ENCODE measurements around the gene OSTN.

The OSTN gene

DNA sequence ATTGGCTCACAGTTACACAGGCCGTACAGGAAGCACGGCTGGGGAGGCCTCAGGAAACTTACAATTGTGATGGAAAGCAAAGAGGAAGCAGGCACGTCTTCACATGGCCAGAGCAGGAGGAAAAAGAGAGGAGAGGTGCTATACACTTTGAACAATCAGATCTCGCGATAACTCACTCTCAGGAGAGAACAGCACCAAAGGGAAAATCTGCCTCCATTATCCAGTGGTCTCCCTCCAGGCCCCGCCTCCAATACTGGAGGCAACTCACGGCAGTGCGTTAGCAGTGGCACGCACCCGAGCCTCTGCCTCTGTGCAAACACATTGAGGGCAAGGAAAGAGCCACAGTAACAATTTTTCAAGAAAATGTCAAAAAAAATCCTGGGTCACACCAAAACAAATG is 11.0 kb downstream of the OSTN start:
- TF ChIP-seq, protein P1, sequence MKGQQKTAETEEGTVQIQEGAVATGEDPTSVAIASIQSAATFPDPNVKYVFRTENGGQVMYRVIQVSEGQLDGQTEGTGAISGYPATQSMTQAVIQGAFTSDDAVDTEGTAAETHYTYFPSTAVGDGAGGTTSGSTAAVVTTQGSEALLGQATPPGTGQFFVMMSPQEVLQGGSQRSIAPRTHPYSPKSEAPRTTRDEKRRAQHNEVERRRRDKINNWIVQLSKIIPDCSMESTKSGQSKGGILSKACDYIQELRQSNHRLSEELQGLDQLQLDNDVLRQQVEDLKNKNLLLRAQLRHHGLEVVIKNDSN (IDR thresholded peaks at IDR 0.05), result no peak
- TF ChIP-seq FOXM1 (IDR thresholded peaks at IDR 0.05; ENCODE audit: borderline replicate concordance, low read depth), result no peak
- no peak for TF ChIP-seq CREB1 (IDR thresholded peaks at IDR 0.05; ENCODE audit: low read depth)
- no peak for TF ChIP-seq NFIC (IDR thresholded peaks at IDR 0.05)
- no peak for TF ChIP-seq EGR1 (IDR thresholded peaks at IDR 0.05)
- no peak for TF ChIP-seq RAD21 (IDR thresholded peaks at IDR 0.05; ENCODE audit: low read depth)
- TF ChIP-seq EP300 (IDR thresholded peaks at IDR 0.05; ENCODE audit: borderline replicate concordance), result no peak
- TF ChIP-seq, protein P2, sequence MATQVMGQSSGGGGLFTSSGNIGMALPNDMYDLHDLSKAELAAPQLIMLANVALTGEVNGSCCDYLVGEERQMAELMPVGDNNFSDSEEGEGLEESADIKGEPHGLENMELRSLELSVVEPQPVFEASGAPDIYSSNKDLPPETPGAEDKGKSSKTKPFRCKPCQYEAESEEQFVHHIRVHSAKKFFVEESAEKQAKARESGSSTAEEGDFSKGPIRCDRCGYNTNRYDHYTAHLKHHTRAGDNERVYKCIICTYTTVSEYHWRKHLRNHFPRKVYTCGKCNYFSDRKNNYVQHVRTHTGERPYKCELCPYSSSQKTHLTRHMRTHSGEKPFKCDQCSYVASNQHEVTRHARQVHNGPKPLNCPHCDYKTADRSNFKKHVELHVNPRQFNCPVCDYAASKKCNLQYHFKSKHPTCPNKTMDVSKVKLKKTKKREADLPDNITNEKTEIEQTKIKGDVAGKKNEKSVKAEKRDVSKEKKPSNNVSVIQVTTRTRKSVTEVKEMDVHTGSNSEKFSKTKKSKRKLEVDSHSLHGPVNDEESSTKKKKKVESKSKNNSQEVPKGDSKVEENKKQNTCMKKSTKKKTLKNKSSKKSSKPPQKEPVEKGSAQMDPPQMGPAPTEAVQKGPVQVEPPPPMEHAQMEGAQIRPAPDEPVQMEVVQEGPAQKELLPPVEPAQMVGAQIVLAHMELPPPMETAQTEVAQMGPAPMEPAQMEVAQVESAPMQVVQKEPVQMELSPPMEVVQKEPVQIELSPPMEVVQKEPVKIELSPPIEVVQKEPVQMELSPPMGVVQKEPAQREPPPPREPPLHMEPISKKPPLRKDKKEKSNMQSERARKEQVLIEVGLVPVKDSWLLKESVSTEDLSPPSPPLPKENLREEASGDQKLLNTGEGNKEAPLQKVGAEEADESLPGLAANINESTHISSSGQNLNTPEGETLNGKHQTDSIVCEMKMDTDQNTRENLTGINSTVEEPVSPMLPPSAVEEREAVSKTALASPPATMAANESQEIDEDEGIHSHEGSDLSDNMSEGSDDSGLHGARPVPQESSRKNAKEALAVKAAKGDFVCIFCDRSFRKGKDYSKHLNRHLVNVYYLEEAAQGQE (IDR thresholded peaks at IDR 0.05; ENCODE audit: low read depth), result no peak
- TF ChIP-seq, protein P3, sequence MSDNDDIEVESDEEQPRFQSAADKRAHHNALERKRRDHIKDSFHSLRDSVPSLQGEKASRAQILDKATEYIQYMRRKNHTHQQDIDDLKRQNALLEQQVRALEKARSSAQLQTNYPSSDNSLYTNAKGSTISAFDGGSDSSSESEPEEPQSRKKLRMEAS (IDR thresholded peaks at IDR 0.05), result no peak
- TF ChIP-seq CEBPB (IDR thresholded peaks at IDR 0.05), result no peak
- no peak for TF ChIP-seq TCF12 (IDR thresholded peaks at IDR 0.05; ENCODE audit: low read depth)
- TF ChIP-seq TAF1 (IDR thresholded peaks at IDR 0.05; ENCODE audit: low read depth), result no peak
- TF ChIP-seq TEAD4 (IDR thresholded peaks at IDR 0.05), result no peak
- TF ChIP-seq YY1 (IDR thresholded peaks at IDR 0.05; ENCODE audit: low read depth), result no peak
- no peak for TF ChIP-seq ZBTB7A (IDR thresholded peaks at IDR 0.05; ENCODE audit: low read depth)

DNA sequence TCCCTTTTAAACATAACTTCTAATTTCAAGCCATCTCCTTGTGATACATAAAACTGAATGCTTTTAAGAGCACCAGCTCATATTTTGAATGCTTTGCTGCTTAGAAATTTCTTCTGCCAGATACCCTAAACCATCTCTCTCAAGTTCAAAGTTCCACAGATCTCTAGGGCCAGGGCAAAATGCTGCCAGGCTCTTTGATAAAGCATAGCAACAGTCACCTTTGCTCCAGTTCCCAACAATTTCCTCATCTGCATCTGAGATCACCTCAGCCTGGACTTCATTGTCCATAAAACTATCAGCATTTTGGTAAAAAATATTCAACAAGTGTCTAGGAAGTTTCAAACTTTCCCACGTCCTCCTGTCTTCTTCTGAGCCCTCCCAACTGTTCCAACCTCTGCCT is 17.5 kb downstream of the OSTN start:
- TF ChIP-seq YY1 (IDR thresholded peaks at IDR 0.05; ENCODE audit: low read depth) (no peak), TAF1 (IDR thresholded peaks at IDR 0.05; ENCODE audit: low read depth) (no peak)
- TF ChIP-seq, protein P1 (IDR thresholded peaks at IDR 0.05), result no peak

DNA sequence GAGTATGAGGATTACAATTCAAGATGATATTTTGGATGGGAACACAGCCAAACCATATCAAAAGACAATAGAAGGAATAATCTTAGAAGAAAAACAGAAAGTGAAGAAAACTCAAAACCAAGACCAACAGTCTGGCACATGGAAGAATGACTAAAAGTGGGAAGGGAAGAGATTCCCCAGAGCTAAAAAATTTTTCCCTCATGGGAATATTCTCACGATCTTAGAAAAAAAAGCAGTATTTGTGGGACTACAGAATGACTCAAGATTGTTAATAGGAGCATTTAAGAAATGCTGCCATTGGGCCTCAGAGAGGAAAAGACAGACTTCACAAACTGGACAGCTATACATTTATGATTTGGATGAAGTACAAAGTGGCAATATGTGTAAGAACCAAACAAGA is 18.3 kb downstream of the OSTN start:
- no peak for TF ChIP-seq EGR1 (IDR thresholded peaks at IDR 0.05)
- TF ChIP-seq NFIC (IDR thresholded peaks at IDR 0.05), result no peak
- TF ChIP-seq ZBTB7A (IDR thresholded peaks at IDR 0.05; ENCODE audit: low read depth), result no peak
- TF ChIP-seq TEAD4 (IDR thresholded peaks at IDR 0.05), result no peak
- no peak for TF ChIP-seq TAF1 (IDR thresholded peaks at IDR 0.05; ENCODE audit: low read depth)
- no peak for TF ChIP-seq CREB1 (IDR thresholded peaks at IDR 0.05; ENCODE audit: low read depth)

DNA sequence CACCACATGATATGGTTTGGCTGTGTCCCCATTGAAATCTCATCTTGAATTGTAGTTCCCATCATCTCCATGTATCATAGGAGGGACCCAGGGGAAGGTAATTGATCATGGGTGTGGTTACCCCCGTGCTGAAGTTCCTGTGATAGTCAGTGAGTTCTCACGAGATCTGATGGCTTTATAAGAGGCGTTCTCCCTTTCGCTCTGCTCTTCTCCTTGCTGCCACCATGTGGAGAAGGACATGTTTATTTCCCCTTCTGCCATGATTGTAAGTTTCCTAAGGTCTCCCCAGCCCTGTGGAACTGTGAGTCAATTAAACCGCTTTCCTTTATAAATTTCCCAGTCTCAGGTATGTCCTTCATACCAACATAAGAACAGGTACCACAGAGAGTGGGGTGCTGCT is 21.9 kb downstream of the OSTN start:
- TF ChIP-seq NFIC (IDR thresholded peaks at IDR 0.05) (no peak), RAD21 (IDR thresholded peaks at IDR 0.05; ENCODE audit: low read depth) (peak; percentile 41; the same call in 1 of the 2 replicates), FOXM1 (IDR thresholded peaks at IDR 0.05; ENCODE audit: borderline replicate concordance, low read depth) (no peak), CREB1 (IDR thresholded peaks at IDR 0.05; ENCODE audit: low read depth) (no peak), TEAD4 (IDR thresholded peaks at IDR 0.05) (no peak)

DNA sequence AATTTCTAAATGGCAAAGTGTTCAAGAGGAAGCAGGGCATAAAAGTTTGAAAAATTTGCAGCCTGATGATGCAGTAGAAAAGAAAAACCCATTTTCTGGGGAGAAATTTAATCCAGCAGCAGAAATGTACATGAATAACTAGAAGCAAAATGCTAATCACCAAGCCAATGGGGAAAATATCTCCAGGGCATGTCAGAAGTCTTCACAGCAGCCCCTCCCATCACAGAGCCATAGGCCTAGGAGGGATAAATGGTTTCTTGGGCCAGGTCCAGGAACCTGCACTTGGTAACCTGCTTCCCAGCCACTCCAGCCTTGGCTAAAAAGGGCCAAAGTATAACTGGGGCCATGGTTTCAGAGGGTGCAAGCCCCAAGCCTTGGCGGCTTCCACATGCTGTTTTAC is 22.6 kb downstream of the OSTN start:
- no peak for TF ChIP-seq YY1 (IDR thresholded peaks at IDR 0.05; ENCODE audit: low read depth)
- TF ChIP-seq EGR1 (IDR thresholded peaks at IDR 0.05), result no peak
- TF ChIP-seq EP300 (IDR thresholded peaks at IDR 0.05; ENCODE audit: borderline replicate concordance), result no peak
- no peak for TF ChIP-seq TAF1 (IDR thresholded peaks at IDR 0.05; ENCODE audit: low read depth)
- no peak for TF ChIP-seq CREB1 (IDR thresholded peaks at IDR 0.05; ENCODE audit: low read depth)
- TF ChIP-seq TEAD4 (IDR thresholded peaks at IDR 0.05), result no peak
- no peak for TF ChIP-seq RAD21 (IDR thresholded peaks at IDR 0.05; ENCODE audit: low read depth)
- no peak for TF ChIP-seq NFIC (IDR thresholded peaks at IDR 0.05)
- no peak for TF ChIP-seq ZBTB7A (IDR thresholded peaks at IDR 0.05; ENCODE audit: low read depth)
- TF ChIP-seq FOXM1 (IDR thresholded peaks at IDR 0.05; ENCODE audit: borderline replicate concordance, low read depth), result no peak
- TF ChIP-seq, protein P1 (IDR thresholded peaks at IDR 0.05), result no peak
- TF ChIP-seq CEBPB (IDR thresholded peaks at IDR 0.05), result no peak
- TF ChIP-seq TCF12 (IDR thresholded peaks at IDR 0.05; ENCODE audit: low read depth), result no peak
- TF ChIP-seq, protein P3 (IDR thresholded peaks at IDR 0.05), result no peak
- TF ChIP-seq, protein P2 (IDR thresholded peaks at IDR 0.05; ENCODE audit: low read depth), result no peak

DNA sequence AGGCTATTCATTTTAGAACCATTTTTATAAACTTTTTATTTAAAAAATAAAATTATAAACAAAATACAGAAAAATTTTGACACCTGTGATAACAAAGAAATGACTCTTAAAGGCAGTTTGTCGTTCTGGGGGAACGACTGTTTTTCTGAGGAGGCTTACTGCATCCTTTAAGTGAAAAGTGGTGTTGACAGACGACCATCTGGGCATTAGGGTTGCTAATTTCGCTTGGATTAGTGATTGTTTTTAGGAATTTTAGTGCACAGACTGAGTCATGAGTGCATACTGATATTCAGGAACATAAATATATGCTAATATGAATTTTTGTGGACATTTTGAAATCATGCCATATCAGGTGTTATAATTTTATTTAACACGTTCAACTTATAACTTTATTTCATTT is 28.5 kb downstream of the OSTN start:
- TF ChIP-seq NFIC (IDR thresholded peaks at IDR 0.05) (no peak), EGR1 (IDR thresholded peaks at IDR 0.05) (no peak), RAD21 (IDR thresholded peaks at IDR 0.05; ENCODE audit: low read depth) (no peak), EP300 (IDR thresholded peaks at IDR 0.05; ENCODE audit: borderline replicate concordance) (no peak), YY1 (IDR thresholded peaks at IDR 0.05; ENCODE audit: low read depth) (no peak), CREB1 (IDR thresholded peaks at IDR 0.05; ENCODE audit: low read depth) (no peak), TEAD4 (IDR thresholded peaks at IDR 0.05) (no peak), TCF12 (IDR thresholded peaks at IDR 0.05; ENCODE audit: low read depth) (no peak), ZBTB7A (IDR thresholded peaks at IDR 0.05; ENCODE audit: low read depth) (no peak), TAF1 (IDR thresholded peaks at IDR 0.05; ENCODE audit: low read depth) (no peak), CEBPB (IDR thresholded peaks at IDR 0.05) (no peak), FOXM1 (IDR thresholded peaks at IDR 0.05; ENCODE audit: borderline replicate concordance, low read depth) (no peak)
- TF ChIP-seq, protein P2 (IDR thresholded peaks at IDR 0.05; ENCODE audit: low read depth), result no peak
- TF ChIP-seq, protein P3 (IDR thresholded peaks at IDR 0.05), result no peak
- TF ChIP-seq, protein P1 (IDR thresholded peaks at IDR 0.05), result no peak

Measured in Ishikawa (cell line).